SKM-1 (cell line): ENCODE measurements around the gene MED12.

ENCODE experiments used
- DNase-seq: peaks from one replicate; lab custom pipeline; 2025; ENCODE audit not compliant: unreplicated experiment; lab: John Stamatoyannopoulos, UW

MED12 gene

DNA sequence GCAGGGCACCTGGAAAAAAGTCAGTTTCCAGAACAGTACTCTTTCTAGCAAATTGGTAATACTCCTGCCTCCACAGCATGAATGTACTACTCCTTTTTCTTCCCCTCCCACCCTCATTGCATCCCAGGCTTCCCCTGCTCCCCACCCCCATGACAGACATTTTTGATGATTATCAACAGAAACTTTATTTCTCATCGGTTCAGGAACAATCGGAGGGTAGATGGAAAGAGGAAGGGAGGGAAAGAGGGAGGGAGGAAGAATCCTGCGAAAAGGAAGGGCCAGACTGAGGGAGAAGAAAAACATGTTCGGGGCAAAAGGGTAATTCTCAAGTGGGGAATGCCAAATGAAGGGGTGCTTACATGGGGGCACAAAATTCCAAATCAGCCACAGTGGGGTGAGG, 11.2 kb upstream of the MED12 start:
- no peak for DNase-seq

DNA sequence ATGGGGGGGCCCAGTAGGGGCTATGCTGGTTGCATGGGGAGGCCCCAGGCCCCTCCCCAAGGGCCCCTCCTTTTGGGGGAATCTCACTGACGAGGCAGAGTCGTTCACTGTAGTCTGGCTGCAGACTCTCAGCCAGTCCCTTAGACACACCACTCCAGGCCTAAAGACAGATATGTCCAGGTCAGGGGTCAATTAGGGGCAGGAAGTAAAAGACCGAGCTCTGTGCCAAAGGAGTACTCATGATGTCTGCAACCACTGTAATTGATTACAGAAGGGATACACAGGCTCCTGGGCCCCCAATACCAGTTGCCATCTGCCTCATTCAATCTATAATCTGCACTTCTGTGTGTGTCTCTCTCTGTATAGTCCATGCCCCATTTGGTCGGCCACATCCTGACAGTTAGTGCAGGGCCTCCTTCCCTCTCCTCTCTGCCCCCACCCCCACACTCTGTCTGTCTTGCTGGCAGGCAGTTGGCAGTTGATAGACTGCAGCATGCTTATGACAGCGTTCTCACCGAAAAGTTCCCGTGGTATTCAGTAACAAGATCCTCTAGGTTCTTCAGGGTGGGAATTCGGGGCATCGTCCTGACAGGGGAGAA, 10.5 kb upstream of the MED12 start:
- DNase-seq, result no peak

DNA sequence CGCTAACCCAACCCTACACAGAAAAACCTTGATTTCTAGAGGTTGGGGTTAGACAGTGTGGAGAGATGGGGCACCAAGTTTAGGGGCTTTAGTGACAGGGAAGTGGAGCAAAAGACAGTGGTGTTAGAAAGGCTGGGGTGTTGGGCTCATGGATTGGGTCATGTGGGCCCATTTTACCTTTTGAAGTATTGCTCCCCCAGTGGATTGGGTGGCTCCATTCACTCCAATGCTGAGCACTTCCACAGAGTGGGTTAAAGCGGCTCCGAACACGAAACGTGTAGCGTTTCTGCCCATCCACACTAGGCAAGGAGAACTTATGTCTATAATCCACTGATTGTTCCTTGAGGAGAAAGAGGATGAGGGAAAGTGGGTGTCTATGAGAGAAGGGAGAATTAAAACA, 9.3 kb upstream of the MED12 start:
- DNase-seq, result no peak

- no peak for DNase-seq
Observed at GRCh38 chrX:71111141-71111843, 7.1 kb upstream of the MED12 start, which contains the start of gene IL2RG. IL2RG (minus strand) TSS chrX:71111577; CDS start chrX:71111539, 38 bp downstream.

DNA sequence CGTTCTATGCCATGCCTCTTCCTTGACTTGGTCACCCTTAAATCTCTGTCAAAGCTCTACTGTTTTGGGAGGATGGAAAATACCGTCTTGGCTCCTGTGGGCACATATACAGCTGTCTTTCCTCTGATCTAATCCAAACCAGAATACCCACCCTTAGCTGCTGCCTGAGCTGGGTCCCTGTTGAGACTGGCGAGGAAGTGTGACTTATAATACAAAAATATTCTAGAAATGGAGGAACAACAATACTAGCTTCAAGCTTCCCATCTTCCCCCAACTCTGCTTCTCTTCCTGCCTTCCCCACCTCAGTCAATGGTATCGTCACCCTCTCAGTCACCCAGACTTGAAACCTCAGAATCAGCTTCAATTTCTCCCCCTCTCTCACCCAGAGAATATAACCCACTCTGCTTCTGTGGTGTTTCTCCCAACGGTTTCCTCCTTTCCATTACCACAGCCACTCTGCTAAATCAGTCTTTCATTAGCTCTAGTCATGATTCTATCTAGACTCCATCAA, 6.4 kb upstream of the MED12 start:
- peak; percentile 3 for DNase-seq

DNA sequence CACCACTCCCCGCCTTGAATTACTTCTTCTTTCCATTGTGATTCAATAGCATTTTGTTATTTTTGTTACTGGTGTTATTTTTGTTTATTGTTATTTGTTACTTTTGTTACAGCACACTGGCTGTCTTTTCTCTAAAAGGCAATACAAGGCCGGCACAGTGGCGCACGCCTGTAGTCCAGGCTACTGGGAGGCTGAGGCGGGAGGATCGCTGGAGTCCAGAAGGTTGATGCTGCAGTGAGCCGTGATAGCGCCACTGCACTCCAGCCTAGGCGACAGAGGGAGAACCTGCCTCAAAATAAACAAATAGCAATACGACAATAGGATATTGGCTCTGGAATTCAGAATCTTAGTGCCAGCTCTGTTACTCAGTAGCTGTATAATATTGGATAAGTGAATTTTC, 1.0 kb upstream of the MED12 start:
- no peak for DNase-seq

- DNase-seq, result no peak
Observed at GRCh38 chrX:71118985-71119535, 664 bp downstream of the MED12 start.

DNA sequence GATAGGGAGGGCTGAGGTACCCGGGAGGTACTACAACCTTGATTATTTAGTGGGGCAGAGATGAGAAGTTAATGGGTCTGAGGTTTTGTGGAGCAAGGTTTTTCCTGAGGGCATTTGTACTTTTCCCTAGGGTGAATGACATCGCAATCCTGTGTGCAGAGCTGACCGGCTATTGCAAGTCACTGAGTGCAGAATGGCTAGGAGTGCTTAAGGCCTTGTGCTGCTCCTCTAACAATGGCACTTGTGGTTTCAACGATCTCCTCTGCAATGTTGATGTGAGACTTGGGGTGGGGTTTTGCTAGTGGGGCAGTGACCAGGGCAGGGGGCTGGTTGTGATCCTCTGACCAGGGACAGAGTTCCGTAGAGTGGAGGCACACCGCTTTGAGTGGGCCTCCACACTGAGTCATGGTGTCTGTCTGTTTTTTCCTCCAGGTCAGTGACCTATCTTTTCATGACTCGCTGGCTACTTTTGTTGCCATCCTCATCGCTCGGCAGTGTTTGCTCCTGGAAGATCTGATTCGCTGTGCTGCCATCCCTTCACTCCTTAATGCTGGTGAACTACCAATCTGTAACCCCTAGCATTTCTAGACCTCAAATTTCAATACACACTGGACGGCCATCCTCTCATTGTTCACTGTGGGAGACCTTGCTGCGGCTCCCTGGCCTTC, 9.9 kb downstream of the MED12 start:
- no peak for DNase-seq

GRCh38 chrX:71128915-71129765, 10.7 kb downstream of the MED12 start:
- DNase-seq, result peak; percentile 4

- DNase-seq, result no peak
Observed at GRCh38 chrX:71131510-71131909, 13.1 kb downstream of the MED12 start.

DNA sequence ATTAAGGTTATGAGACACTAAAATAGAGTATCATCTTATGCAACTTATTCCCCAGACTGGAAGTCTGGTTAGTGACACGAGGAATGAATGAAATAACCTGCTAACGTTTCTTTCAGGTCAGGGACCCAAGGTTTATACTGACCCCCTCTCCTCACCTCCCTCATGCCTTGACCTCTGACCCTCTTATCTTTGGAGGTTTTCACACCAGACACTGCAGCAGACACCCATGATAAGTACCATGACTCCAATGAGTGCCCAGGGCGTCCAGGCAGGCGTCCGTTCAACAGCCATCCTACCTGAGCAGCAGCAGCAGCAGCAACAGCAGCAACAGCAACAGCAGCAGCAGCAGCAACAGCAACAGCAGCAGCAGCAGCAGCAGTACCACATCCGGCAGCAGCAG, 22.0 kb downstream of the MED12 start:
- DNase-seq, result no peak

DNA sequence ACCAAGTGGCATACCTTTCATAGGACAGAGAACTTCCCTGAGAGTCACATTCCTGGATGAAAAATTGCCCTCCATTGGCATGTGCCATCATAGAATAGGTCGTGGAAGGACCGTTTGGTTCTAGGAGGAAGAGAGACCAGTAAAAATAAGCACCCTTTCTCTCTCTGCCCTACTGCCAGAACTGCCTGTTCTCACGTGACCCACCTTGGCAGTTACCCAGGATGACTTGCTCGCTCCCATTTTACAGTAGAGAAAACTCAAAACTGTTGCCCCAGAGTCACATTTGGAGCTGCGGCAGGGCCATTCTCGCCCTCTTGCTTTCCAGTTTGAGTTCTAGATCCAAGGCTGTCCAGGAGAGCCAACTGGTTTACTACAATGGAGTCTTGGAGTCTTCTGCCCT, 25.1 kb downstream of the MED12 start:
- DNase-seq, result no peak

GRCh38 chrX:71144651-71145050, 26.3 kb downstream of the MED12 start, which contains the start of gene NLGN3:
NLGN3 (plus strand) TSS chrX:71144841; CDS start chrX:71147750, 2,909 bp downstream.
- no peak for DNase-seq

- DNase-seq, result no peak
Observed at GRCh38 chrX:71147496-71148277, 29.3 kb downstream of the MED12 start.

- no peak for DNase-seq
Observed at GRCh38 chrX:71148278-71148663, 29.9 kb downstream of the MED12 start.

DNA sequence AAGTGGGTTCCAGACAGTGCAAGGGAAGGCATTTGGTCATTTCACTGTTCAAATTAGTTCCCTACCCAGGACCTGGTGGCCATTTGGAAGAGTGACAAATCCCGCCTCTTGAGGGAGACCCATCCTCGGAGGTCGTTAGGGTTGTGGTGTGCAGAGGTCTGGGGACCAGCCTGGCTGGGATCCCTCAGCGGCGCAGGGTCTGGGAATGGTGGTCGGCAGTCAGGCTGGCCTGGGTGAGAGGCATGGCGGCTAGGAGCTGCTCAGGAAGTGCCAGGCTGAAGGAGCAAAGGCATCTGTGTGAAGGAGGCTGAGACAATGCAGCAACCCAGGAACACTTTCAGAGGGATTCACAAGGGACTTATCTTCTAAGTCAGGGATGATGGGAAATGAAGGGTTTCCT, 33.0 kb downstream of the MED12 start:
- no peak for DNase-seq

DNA sequence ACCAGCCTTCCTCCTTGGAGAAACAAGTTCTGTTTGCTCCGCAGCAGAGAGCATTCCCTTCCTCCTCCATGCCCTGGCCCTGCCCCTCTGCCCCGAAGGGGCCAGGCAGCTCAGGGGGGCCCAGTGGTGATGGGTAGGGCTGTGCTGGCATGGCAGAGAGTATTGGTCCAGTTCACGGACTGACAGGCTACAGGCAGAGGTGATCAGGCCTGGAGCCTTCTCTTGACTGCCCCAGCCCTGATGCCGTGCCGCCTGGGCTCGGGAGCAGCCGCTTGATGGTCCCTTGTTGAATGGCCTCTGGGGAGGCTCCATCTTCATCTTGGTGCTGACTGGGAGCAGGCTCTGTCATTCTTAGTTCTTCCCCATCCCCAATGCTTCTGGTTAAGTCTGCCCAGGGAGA, 35.8 kb downstream of the MED12 start:
- DNase-seq, result no peak

GRCh38 chrX:71154641-71155040, 36.2 kb downstream of the MED12 start:
- DNase-seq, result no peak

GRCh38 chrX:71158603-71159002, 40.2 kb downstream of the MED12 start:
- no peak for DNase-seq

DNA sequence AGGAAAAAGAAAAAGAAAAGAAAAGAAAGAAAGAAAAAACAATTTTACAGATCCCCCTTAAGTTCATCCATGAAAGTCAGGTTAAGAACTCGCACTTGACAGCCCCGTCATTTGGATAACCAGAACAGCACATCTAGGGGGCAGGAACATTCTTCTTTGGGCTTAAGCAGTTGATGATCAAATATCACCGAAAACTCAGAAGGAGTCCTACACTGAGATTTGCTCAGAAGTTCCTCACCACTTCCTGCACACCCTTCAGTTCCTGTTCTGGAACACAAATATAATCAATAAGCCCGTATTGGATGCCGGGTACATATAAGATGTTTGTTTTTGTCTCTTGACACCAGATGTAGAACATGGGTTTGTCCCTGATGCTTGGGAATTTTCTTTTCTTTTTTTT, 40.9 kb downstream of the MED12 start:
- no peak for DNase-seq
